GM19239 (cell line): ENCODE measurements around the gene TNNC1.

Experiments
- DNase-seq: peaks from one replicate; pipeline ENCODE4 v3.0.0; 2011; ENCODE audit warnings: low spot score; ENCODE audit not compliant: insufficient read length
- FAIRE-seq: peaks from 2 replicates; lab custom pipeline; 2011; peaks lifted over from hg19 to GRCh38; lab: Jason Lieb, UNC

The TNNC1 gene

DNA sequence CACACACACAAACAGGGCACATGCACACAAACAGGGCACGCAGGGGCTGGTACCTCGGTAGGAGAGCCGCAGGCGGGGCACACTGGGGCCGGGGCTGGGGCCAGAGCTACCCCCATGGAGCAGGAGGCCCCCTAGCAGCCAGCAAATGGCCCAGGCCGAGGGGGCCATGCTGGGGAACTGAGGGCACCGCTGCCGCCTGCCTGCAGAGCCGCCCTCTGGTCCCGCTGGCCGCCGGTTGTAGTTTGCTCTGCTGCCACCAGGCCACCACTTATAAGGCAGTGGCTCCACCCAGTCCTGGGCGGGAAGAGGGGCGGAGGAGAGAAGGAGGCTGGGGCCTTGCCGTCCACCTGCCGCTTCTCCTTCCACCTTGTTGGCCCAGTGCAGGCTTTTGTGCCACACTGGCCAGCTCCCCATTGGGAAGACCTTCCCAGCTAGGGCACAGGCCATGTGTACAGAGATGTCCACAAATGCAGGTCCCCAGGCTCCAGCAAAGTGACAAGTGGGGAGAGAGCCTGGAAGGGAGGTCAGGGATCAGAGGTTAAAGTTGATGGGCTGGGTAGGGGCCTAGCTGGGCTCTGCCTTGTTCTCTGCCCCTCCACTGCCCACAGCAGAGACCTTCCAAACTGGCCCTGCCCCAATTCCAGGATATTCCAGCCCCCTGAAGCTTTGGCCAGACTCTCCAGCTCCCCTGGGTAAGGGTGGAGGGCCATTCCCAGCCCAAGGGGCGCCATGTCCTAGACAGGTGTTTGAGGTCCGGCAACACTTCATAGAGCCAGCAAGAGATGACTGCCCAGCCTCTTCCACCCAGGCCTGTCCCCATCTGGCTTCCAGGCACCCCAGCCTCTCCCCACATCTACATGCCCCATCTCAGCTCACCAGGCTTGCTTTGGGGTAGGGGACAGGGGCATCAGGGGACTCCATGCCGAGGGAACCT, 8.7 kb downstream of the TNNC1 start, which contains the start of gene SEMA3G:
SEMA3G (minus strand) TSS at position 244 of the 934 bp plus-strand sequence; CDS start at position 168, 76 bp downstream.
- DNase-seq (peak; percentile 83), FAIRE-seq (peak; percentile 87)

DNA sequence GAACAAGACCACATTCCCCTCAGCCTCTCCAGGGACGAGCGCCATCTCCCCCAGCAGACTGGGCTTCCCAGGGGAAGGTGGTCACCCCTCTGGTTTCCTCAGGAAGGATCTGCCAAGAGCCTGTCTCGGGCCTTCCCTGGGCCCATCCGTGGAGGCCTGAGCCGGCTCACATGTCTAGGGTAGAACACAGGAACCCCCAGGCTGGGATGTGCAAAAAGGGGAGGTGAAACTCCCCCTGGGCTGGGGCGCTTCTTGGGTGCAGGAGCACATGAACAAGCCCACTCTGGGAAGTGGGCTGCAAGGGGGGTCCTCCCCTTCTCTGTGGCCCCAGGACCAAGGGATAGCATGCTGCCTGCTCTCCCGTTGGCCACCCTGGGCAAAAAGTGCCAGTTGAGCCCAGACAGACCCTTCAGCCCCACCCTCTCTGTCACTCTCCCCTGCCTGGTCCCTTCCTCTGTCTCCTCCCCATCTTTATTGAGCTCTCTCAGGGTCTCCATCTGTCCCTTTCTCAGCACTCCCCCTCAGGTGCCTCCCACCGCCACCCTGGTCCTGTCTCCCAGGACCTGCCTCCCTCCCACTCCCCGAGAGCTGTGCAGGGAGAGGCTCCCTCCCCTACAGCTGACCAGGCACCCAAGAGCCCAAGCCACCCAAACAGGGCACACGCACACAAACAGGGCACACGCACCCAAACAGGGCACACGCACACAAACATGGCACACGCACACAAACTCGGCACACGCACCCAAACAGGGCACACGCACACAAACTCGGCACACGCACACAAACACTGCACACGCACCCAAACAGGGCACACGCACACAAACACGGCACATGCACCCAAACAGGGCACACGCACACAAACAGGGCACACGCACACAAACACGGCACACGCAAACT, 9.8 kb downstream of the TNNC1 start:
- DNase-seq = no peak
- FAIRE-seq = no peak

DNA sequence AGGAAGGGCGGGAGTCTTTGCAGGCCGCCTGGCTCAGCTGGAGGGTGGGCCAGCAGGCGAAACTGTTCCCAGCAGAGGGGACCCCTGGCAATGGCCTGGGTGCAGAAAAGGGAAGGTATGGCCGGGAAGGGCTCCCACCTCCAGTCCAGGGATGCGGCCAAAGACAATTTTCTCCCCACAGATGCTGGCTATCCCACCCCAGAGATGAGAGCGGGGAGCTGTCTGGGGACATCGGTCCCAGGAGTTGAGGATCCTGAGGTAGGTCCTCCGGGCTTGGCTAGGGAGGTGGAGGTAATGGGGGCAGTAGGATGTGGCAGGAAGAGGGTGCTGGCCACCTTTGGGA, 10.6 kb downstream of the TNNC1 start:
- FAIRE-seq = no peak
- no peak for DNase-seq

DNA sequence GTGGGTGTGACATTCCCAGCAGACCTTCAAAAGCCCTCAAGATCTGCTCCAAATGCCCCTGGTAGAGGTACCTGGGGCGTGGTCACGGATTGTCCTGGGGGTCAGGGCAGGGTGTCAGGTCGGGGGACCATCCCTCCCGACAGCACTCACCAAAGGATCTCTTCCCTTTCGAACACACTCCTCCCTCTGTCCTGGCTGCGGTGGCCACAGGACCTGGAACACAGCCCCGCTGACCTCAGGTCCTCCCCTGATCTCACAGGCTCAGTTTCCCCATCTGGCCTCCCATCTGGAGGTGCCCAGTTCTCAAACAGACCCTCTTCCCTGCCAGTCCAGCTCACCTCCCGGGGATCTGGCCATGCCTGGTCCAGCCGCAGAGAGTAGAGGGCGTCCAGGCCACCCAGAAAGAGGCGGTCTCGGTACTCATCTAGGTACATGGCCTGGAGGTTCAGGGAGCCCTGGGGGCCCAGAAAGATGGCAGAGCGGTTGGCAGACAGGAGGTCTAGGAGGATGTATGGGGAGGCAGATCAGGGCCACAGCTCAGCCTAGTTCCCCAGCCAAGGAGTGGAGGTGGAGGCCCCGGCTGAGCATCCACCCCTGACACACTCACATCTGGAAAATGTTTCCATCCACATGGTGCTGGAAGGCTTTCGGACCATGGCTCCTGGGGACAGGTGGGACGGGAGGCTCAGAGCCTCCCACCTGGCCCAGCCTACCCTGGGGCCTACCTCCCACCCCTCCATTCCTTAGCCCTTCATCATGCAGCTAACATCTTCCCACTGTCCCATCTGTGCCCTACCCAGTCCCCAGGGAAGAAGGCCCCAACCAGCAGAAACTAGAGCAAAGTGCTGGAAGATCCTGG, 11.2 kb downstream of the TNNC1 start:
- FAIRE-seq (no peak), DNase-seq (no peak)

DNA sequence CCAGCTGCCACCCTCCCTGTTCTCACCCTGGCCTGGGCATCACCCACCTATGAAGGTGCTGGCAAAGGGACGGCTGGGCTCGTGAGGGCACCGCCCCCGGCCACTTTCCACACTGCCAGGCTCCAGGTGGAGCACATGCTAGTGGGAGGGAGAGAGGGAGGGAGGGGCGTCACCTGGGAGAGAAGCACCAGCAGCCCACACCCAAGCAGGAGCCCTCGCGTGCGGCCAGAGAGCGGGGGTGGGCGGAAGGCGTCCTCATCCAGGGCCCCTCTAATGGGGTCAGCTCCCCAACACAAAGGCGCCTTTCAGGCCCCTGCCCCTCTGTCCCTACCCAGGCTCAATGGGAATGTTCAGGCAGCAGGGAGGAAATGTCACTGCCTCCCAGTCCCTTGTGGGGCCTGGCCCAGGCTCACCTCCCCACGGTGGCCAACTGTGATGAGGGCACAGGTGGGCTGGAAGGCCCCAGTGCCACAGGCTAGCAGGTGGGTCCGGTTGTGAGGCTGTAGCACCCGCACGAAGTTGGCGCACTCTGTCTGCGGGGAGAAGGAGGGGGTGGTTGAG, 12.0 kb downstream of the TNNC1 start:
- no peak for FAIRE-seq
- no peak for DNase-seq

DNA sequence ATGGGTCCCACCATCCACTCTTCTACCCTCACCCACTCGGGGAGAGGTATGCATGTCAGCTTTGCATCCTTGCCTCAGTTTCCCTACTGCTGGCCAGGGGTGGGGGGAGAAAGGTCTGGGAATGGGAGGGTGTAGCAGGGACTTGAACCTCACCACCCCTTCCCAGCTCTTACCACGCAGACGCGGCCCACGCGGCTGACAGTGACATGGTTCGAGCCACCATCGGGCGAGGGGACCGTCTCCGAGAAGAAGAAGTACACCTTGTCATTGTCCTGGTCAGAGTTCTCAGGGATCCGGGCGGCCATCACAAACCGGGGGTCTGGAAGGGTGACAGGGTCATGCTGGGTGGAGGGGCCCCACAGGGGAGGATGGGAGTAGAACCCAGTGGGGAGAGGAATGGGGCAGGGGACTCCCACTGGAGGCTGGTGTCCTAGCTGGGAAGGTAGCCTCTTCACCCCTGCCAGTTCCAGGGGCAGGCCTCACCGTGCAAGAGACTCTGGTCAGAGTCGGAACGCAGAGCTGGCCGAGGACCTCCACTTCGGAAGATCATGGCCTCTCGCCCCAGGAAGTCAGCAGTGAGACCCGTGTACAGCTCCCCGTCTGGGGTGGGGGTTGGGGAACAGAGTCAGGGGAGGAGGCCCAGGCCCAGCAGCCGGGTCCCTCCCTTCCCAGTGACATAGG, 12.6 kb downstream of the TNNC1 start:
- FAIRE-seq = no peak

DNA sequence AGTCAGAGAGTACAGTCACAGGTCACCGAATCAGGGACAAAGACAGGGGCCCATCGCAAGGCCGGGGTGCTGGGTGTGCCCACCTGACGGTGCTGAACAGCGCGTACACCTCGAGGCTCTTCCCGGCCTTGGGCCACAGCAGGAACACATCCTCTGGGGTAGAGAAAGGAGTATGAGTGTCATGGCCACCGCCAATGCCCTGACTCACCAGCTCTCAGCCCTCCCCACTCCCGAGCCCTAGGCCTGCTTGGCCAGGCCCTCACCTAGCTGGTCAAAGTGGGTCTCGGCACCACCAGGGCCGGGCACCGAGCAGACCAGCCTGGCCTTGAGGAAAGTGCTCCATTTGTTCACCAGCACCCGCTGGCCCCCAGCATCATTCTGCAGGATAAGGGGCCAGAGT, 13.2 kb downstream of the TNNC1 start:
- no peak for FAIRE-seq

More for the DNA sequence above, 12.6 kb downstream of the TNNC1 start:
- DNase-seq = no peak

DNA sequence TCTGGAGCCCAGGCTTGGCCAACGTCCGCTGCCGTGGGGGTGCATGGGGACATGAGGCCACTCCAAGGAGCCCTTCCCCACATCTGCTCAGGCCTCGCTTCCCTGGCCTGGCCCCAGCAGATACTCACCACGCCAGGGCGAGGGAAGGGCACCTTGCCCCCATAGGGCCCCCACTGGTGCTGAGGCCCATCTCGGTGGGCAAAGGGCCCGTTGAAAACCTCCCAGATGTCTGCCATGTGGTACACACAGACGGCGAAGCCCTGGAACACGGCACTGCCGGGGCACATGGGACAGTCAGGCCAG, 13.6 kb downstream of the TNNC1 start:
- no peak for FAIRE-seq
- DNase-seq = no peak

More for the DNA sequence above, 13.2 kb downstream of the TNNC1 start:
- no peak for DNase-seq

DNA sequence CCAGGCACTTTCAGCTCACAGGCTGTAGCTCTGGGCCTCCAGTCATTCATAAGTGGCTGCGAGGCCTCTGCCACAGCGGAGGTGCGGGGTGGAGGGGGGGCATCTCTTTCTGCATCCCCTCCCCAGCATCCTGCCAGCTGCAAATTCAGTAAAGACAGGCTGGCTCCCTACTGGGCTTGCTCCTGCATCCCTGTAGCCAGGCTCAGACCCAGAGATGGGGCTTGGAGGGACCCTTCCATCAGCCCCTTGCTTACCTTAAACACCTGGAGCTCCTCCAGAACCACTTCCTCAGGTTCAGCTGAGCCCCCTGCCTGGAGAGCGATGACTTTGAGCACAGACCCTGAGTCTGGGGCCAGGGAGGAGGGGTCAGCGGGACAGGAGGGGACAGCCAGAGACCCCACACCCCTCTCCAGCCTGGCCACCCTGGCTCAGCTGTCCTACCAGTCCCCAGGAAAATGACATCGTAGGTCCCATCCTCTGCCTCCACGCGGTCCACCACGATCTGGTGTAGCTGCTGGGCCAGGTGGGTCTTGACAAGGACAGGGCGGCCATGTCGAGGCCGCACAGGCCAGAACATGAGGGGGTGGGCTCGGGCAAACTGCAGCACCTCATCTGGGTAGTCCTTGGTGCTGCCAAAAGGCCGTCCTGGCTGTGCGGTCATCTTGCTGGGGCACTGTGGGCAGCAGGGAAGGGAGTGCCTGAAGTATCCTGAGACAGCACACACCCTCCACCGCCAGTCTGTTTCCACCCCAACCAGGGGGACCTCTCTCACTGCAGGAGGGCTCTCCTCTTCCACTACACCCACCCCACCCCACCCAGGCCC, 14.2 kb downstream of the TNNC1 start:
- DNase-seq = no peak

DNA sequence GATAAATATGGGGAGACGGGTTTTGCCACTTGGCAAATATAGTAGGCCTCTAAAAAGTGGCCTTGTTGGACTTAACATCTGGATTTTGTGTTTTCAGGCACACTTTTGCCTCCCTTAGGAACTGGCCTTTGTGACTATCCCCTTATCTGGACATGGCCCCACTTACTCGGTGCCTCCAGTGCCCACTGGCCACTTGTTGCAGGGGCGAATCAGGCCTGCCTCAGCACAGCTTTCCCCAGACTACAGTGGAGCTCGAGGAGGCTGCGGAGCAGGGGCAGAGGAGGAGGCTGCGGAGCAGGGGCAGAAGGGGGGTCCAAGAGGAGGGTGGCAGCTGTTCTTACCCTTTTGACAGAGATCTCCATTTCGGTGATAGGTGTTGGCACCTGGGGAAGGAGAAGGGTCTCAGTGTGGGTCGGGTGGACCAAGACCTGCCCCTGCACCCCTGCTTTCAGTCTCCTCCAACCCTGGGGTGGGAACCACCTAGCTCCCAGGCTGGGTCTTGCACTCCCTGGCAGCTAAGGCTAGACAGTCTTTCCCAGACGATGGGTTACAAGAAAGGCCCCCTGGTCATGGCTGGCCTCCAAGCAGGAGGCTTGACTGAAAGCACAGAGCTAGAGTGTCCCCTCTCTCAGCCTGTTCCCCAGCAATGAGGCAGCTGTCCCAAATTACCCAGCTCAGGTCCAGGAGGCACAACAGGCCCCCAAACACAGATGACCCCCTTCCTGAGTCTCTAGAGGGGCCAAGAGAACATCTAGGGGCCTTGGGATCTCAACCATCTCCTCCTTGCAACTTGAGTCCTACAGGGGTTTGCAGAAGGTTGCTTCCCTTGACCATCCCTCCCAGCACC, 15.0 kb downstream of the TNNC1 start:
- FAIRE-seq (no peak), DNase-seq (no peak)

More for the DNA sequence above, 14.2 kb downstream of the TNNC1 start:
- FAIRE-seq = no peak

DNA sequence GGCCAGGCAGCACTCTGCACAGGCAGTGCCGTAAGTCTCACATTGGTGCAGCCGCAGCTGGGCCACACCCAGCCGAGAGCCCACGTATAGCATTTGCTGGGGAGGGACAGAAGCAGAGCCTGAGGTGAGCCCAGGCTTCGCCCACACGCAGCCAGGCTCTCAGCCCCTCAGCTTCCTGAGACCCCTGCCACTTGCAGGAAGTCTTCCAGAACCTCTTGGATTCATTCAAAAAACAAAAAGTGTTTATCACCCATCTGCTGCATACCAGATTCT, 15.8 kb downstream of the TNNC1 start:
- FAIRE-seq = no peak
- no peak for DNase-seq

DNA sequence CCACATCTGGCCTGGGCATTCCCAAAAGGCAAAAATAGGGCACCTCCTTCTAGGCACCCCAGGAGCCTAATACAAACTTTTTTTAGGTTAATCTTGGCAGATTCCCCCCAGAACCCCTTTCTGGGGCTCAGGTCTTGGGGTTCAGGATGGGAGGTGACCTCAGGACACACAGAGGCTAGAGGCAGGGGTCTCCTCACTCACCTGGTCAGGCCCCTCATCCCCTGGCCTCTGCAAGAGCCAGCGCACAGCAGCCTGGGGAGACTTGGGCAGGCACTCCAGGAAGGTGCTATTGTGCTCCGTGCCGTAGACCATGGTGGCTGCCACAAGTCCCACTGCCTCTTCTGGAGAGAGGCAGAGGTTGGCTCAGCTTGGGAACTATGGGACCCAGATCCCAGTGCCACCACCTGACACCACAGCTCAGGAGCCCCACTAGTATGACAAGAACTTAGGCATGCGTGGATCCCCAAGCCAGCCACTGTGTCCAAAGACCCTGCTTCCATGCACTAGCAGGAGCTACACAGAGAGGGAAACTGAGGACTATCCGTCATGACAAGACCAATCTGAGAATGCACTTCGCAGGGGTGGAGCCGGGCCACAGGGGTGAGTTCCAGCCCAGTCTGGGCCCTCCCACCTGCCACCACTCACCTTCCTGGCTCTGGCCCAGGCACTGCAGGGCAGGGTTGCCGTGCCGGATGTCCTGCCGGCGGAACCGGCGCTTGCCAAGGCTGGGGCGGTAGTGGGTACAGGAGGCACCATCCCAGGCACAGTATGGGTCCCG, 16.3 kb downstream of the TNNC1 start:
- FAIRE-seq = no peak
- no peak for DNase-seq

DNA sequence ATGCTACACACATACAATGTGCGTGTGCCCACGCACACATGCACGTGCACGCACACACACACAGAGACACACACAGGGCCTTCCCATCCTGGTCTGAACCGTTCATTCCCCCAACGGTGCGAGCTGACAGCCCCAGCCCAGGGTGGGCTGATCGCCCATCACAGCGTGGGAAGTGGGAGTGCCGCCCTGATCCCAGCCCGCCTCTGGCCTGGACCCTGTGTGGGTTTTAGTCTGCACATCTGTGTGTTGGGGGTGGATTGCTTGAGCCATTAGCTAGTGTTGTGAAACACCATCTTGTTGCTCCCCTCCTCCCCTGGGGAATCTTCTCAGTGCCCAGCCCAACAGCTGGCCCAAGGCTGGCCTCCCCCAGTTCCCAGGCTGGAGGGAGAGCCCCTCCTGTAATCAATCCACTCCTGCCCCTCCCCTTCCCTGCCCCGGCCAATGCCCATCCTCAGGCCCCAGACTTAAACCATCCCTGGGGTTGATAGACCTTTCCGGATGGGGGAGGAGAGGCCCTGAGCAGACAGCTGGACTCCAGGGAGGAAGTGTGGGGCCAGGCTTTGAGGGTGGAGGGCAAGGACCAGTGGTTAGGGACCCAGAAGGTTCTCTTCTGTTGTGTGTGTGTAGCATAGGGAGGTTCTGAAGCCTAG, 17.2 kb downstream of the TNNC1 start:
- DNase-seq = no peak
- FAIRE-seq = no peak

DNA sequence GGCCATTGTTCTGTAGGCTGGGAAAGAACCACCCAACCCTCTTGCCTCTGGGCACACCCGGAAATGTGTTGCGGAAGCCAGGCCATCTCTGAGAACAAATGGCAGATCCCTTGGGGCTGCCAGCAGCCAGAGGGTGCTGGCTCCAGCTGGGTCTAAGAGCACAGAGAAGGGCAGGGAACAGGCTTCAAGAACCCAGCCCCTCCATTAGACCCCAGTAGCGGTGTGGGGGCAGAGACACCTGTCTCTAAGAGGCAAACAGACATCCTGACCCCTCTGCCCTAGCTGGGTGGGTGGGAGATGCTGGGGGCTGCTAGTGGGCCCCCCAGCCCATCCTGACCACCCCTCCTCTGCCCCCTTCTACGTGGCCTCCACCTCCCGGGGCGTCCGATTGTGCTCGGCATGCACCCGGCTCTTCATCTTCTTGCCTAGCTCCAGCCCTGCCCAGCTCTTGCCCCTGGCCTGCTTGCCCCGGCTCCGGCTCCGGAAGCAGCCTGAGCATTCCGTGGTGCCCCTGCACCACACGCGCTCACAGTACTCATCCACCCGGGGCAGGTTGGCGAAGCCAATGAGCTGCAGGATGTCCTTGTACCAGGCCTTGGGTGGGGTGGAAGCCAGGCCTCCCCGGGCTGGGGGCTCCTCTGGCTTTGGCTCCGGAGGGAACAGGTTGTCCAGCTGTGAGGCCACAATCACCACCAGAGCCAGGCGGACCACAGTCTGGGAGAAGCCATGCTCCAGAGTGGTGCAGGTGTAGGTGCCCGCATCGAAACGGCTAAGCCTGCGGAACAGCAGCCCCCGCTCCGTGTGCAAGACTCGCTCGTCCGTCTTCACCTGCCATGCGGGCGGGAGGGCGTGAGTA, 18.4 kb downstream of the TNNC1 start:
- DNase-seq = no peak
- no peak for FAIRE-seq

DNA sequence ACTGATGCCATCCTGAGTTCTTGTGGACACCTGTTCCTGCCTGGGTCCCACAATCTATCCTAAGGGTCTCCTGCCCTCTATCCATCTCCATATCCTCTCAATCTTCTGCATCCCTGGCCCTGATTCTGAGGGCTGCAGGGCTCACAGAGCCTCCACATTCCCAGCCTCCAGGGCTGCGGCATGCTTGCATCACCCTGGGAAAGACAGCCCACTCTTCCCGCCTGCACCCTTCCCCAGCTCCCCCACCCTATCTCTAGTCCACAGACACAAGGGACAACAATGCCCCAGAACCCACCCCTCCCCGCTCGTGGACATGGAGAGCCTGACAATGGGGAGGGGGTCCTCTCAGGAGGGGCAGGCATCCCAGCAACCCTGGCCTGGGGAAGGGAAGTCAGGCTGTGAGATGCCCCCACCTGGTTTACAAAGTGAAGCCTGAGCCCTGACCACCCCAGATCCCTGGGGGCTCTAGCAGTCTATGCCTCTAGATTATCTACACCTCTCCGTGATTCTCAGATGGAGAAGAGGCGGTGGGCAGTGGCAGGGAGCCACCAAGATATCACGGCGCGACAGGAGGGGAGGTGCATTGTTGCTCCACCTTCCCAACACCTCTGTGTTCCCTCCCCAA, 19.2 kb downstream of the TNNC1 start:
- DNase-seq = no peak
- no peak for FAIRE-seq
